Choroid plexus epithelial cell (primary cell): Measurements from ENCODE around the gene HMCN2.

Source experiments
- DNase-seq: peaks from one replicate; pipeline ENCODE4 v3.0.0-alpha.2; 2010; ENCODE audit warnings: low read depth
- H3K4me3 ChIP-seq: 2 replicates; pipeline ENCODE4 v1.5.1; 2011; ENCODE audit warnings: low read depth, mild to moderate bottlenecking, control low read depth, low read length, moderate library complexity
- TF ChIP-seq, protein P1 (sequence below): conservative IDR thresholded peaks from 2 replicates; pipeline ENCODE4 v1.5.1; 2011; ENCODE audit warnings: low read depth, mild to moderate bottlenecking, control low read depth, inconsistent platforms, low read length, moderate library complexity

Gene HMCN2

DNA sequence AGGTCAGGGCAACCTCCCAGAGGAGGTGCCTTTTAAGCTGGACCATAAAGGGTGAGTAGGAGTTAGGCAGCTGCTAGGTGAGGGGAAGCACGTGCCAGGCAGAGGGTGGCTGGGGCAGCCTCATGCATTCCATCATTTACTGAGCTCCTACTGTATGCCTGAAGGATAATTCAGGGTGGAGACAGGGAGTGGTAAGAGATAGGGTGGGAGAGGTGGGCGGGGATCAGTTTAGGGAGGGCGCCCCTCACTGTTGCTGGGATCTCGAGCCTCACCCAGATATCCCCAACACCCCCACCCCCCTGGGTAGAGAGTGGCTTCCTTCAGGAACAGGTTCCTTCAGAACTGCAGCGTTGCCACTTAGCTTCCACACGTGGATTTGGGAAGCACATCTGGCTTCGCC lies 104.7 kb downstream of the HMCN2 start:
- TF ChIP-seq, protein P1, sequence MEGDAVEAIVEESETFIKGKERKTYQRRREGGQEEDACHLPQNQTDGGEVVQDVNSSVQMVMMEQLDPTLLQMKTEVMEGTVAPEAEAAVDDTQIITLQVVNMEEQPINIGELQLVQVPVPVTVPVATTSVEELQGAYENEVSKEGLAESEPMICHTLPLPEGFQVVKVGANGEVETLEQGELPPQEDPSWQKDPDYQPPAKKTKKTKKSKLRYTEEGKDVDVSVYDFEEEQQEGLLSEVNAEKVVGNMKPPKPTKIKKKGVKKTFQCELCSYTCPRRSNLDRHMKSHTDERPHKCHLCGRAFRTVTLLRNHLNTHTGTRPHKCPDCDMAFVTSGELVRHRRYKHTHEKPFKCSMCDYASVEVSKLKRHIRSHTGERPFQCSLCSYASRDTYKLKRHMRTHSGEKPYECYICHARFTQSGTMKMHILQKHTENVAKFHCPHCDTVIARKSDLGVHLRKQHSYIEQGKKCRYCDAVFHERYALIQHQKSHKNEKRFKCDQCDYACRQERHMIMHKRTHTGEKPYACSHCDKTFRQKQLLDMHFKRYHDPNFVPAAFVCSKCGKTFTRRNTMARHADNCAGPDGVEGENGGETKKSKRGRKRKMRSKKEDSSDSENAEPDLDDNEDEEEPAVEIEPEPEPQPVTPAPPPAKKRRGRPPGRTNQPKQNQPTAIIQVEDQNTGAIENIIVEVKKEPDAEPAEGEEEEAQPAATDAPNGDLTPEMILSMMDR: no peak
- DNase-seq: no peak
- no peak overlapping the region for H3K4me3 ChIP-seq

DNA sequence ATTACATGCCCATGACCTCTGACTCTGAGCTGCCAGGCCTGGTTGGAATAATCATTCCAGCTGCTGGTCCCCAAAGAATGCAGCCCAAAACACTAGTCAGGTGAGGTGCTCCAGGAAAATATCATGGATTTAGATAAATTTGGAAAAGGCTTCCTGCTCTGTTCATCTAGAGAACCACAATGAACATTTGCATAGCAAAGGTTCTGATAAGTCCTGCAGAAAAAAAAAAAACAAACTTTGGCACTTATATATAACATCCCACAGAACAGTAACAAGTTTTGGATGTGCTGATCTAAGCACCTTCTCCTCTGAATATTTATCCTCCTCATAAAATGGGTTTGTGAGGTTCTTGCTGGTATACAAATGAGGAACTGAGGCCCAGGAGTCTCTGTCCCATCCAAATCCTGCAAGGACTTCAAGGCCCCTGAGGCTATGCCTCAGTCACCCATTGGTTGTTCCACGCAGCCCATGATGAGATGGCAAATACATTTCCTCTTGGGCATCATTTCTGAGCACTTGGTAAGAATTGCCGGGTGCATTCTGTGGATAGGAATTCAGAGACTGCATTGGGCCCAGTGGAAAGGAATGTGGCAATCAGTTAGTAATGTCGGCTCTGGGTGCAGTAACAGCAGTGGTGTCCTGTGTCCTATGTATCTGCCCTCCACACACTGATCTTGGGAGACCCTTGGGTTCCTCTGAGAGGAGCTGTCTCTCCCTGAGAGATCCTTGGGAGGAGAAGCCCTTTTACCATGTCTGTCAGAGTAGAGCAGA lies 105.8 kb downstream of the HMCN2 start:
- peak; percentile 8 for DNase-seq
- TF ChIP-seq, protein P1: no peak
- H3K4me3 ChIP-seq: no peak overlapping the region

DNA sequence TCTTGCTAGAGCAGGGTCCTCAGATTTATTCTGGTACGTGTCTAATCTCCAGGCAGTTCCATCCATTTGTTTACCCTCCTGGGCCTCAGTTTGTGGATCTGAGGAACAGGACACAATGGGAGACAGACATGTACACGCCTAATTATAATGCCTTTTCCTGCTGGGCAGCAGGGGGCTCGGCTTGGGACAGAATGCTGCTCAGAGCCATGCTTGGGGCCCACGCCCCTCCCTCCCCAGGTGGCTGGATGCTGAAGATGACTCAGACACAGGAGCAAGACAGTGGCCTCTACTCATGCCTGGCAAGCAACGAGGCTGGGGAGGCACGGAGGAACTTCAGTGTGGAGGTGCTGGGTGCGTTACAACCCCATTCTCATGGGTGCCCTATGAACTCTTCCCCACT lies 106.5 kb downstream of the HMCN2 start:
- H3K4me3 ChIP-seq: no peak overlapping the region
- TF ChIP-seq, protein P1: no peak
- no peak for DNase-seq

DNA sequence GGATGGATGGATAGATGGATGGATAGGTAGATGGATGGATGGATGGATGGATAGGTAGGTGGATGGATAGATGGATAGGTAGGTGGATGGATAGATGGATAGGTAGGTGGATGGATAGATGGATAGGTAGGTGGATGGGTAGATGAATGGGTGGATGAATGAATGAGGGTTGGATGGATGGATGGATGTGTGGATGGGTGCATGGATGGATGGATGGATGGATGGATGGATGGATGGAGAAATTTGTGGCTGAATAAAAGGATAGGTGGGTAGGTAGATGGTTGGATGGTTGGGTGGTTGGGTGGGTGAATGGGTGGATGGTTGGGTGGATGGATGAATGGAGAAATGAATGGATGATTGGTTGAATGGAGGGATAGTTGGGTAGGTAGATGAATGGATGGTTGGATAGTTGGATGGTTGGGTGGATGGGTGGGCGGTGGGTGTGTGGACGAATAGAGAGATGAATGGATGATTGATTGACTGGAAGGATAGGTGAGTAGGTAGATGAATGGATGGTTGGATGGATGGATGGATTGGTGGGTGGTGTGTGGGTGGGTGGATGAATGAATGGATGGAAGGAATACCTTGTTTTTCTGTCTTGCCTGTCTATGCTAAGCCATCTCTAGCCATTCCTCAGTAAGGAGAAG lies 108.2 kb downstream of the HMCN2 start:
- no peak for DNase-seq
- H3K4me3 ChIP-seq: no peak overlapping the region
- TF ChIP-seq, protein P1: no peak

DNA sequence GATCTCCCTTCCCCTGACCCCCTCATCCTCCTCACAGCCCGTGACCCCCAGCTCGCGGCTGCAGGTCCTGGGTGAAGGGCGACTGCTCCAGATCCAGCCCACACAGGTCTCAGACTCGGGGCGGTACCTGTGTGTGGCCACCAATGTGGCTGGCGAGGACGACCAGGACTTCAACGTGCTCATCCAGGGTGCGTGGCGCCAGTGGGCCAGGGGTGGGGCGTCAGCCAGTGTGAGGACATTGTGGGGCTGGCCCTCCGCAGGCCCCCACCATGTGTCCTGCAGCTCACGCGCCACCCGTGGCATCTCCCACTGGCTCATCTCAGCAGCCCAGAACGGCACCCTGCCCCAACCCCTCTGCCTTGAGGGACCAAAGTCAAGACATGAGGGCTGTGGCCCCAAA lies 112.1 kb downstream of the HMCN2 start:
- H3K4me3 ChIP-seq: no peak overlapping the region
- TF ChIP-seq, protein P1: no peak
- DNase-seq: no peak

DNA sequence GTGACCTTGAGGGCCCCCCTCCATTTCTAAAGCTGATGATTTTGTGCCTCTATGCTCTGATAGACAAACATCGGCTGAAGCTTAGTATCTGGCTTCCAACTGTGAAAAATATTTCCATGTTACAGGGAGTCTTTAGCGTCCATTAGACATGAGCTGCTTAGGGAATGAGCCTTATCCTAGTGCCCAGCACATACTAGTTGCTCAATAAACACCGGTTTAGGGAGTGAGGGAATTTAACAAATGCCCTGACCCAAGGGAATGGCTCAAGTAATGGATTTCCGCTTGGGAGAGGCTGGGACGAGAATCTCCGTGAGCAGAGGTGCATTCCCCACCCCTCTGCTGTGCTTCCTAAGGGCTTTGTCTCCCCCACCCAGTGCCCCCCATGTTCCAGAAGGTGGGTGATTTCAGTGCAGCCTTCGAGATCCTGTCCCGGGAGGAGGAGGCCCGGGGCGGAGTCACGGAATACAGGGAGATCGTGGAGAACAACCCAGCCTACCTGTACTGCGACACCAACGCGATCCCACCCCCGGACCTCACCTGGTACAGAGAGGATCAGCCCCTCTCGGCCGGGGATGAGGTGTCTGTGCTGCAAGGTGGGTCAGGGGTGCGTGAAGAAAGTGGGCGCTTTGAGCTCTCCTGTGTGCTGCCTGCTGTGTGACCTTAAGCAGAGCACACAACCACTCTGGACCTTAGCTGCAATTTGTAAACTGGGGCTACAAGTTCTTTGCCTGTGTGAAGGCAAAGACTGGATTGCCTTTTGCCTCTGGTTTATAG lies 113.5 kb downstream of the HMCN2 start:
- TF ChIP-seq, protein P1: no peak
- no peak overlapping the region for H3K4me3 ChIP-seq
- DNase-seq: no peak
